Stimulated activated CD8-positive, alpha-beta memory T cell treated with anti-CD3 and anti-CD28 coated beads, Interleukin-4, amount 100 ng/mL, for 4 hours (primary cell): ENCODE results near the gene OR1Q1.
"Not testable (repeated sequence)": the region's sequence is repeated elsewhere in the genome, so short reads cannot be mapped to it uniquely, and the experiment has no call there.

ENCODE experiments used
- DNase-seq, 2 donors: peaks; one replicate each; pipeline ENCODE4 v3.0.0-alpha.2; 2020; ENCODE audit warnings: low read depth in 2 of 2, low spot score in 1 of 2

OR1Q1 gene

GRCh38 chr9:122614362-122614761, at the start of gene OR1Q1:
TSS of gene OR1Q1 (plus strand) at chr9:122614738. CDS start at chr9:122614738, 0 bp downstream.
- no peak for DNase-seq

GRCh38 chr9:122567901-122568300, 46.6 kb upstream of the OR1Q1 start:
- DNase-seq: no peak

GRCh38 chr9:122572456-122572855, 42.1 kb upstream of the OR1Q1 start:
- no peak for DNase-seq

GRCh38 chr9:122579874-122580273, 34.7 kb upstream of the OR1Q1 start:
- DNase-seq: no peak

- no peak for DNase-seq
Observed at GRCh38 chr9:122580360-122580759, 34.2 kb upstream of the OR1Q1 start.

- DNase-seq: not testable (repeated sequence)
Observed at GRCh38 chr9:122583284-122583683, 31.3 kb upstream of the OR1Q1 start, which contains the start of gene OR1L8. TSS of gene OR1L8 (minus strand) at chr9:122583384. CDS start at chr9:122568477, 14,907 bp downstream.

GRCh38 chr9:122605691-122606090, 8.8 kb upstream of the OR1Q1 start:
- DNase-seq: no peak

- DNase-seq: no peak
Observed at GRCh38 chr9:122606587-122606986, 8.0 kb upstream of the OR1Q1 start.

GRCh38 chr9:122609804-122610203, 4.7 kb upstream of the OR1Q1 start:
- DNase-seq: no peak

GRCh38 chr9:122619996-122620395, 5.5 kb downstream of the OR1Q1 start:
- no peak for DNase-seq

GRCh38 chr9:122642226-122642625, 27.7 kb downstream of the OR1Q1 start:
- DNase-seq: no peak

- no peak for DNase-seq
Observed at GRCh38 chr9:122656378-122656777, 41.8 kb downstream of the OR1Q1 start.

GRCh38 chr9:122657527-122657926, 43.0 kb downstream of the OR1Q1 start, which contains the start of gene OR1B1:
TSS of gene OR1B1 (minus strand) at chr9:122657627.
- no peak for DNase-seq

- DNase-seq: no peak
Observed at GRCh38 chr9:122661416-122661815, 46.9 kb downstream of the OR1Q1 start, which contains the start of gene OR1L1. TSS of gene OR1L1 (plus strand) at chr9:122661716. CDS start at chr9:122661716, 0 bp downstream.
